ENCODE measurements around the gene FLII. TPM values are rescaled to one million over a fixed set of nuclear protein-coding genes. Genes with fewer than 3 reads are reported as not detected.

FLII gene
- total and polyA plus RNA-seq, 2 donors (not counting 3 experiments of a cell fraction or from before 2014, with no cell fraction given), result 397 to 582 TPM

- no peaks in the 10 kb centered on the region for H4K20me1 ChIP-seq (replicated peaks; ENCODE audit: control insufficient read depth, extremely low read depth, insufficient read depth, low read length)
- CTCF ChIA-PET, result no interaction called here
- H3K9me1 ChIP-seq (replicated peaks; ENCODE audit: control insufficient read depth, extremely low read depth, insufficient read depth, low read length), result no peaks in the 10 kb centered on the region
- intact Hi-C loops (cut with micrococcal nuclease), result no loop called here
- DNase-seq (ENCODE audit: low read depth, low spot score), result no peak
- no peak overlapping the region for H2AFZ ChIP-seq (ENCODE audit: low read depth, low read length)
- BruUV-seq (replicated peaks), result no TSS peak
- H3K27ac ChIP-seq (ENCODE audit: insufficient read depth, low read depth, low read length), result no peak overlapping the region
- POLR2A ChIA-PET, result interaction anchor here (0.6 kb wide), 1 partner anchor 13 kb away, joined by 3 read pairs; no protein-coding TSS in a partner anchor
- H3K36me3 ChIP-seq (ENCODE audit: control insufficient read depth in 2 of 2, extremely low read depth in 1 of 2, insufficient read depth in 2 of 2, low read length in 2 of 2), result peaks cover 27 to 47% of the 10 kb centered on the region in 2 experiments
- no peaks in the 10 kb centered on the region for H3K4me1 ChIP-seq (ENCODE audit: control insufficient read depth, extremely low read depth, insufficient read depth, low read length)
- no peak for FAIRE-seq
- no peak overlapping the region for H3K4me2 ChIP-seq (ENCODE audit: insufficient read depth, low read length)
- H3K79me2 ChIP-seq (ENCODE audit: control insufficient read depth, insufficient read depth, low read length), result no peaks in the 10 kb centered on the region
- no peaks in the 10 kb centered on the region for H3K27me3 ChIP-seq (ENCODE audit: control insufficient read depth in 2 of 2, insufficient read depth in 2 of 2, low read length in 2 of 2)
- H3K9me3 ChIP-seq (replicated peaks; ENCODE audit: control insufficient read depth, insufficient read depth, low read length), result no peaks in the 10 kb centered on the region
- dilution Hi-C loops (cut with MboI; ENCODE audit: extremely low pct_ligation_motif_present, low sequenced_read_pairs), result no loop called here
- H3K9ac ChIP-seq (replicated peaks; ENCODE audit: extremely low read depth, insufficient read depth, low read length), result no peak overlapping the region
- H3K4me3 ChIP-seq (replicated peaks in 1 of 3; ENCODE audit: insufficient read depth in 1 of 3, low read depth in 1 of 3, low read length in 3 of 3), result no peak overlapping the region
- TF ChIP-seq JUN (IDR thresholded peaks at IDR 0.05; ENCODE audit: borderline replicate concordance, insufficient read depth, insufficient read length, low read depth), result no peak
- no peak for TF ChIP-seq CTCF (IDR thresholded peaks at IDR 0.05; ENCODE audit: extremely low read depth in 1 of 2, insufficient read depth in 1 of 2, low read depth in 1 of 2, low read length in 2 of 2)
- TF ChIP-seq POLR2AphosphoS5 (IDR thresholded peaks at IDR 0.05; ENCODE audit: insufficient read depth, low read depth, low read length), result no peak
- no peak for TF ChIP-seq MAX (IDR thresholded peaks at IDR 0.05; ENCODE audit: insufficient read depth, insufficient read length)
- TF ChIP-seq MYC (IDR thresholded peaks at IDR 0.05; ENCODE audit: low read depth, low read length), result no peak
- TF ChIP-seq GATA2 (IDR thresholded peaks at IDR 0.05; ENCODE audit: insufficient read depth, insufficient read length, low read depth, low read length), result no peak
- TF ChIP-seq EZH2 (IDR thresholded peaks at IDR 0.05; ENCODE audit: borderline replicate concordance, low read depth, low read length, severe bottlenecking), result no peak
- no peak for TF ChIP-seq POLR2A (IDR thresholded peaks at IDR 0.05; ENCODE audit: low read depth, low read length)
- no peak for TF ChIP-seq FOS (IDR thresholded peaks at IDR 0.05; ENCODE audit: borderline replicate concordance, insufficient read depth, low read length)
Observed at GRCh38 chr17:18278867-18279266, 20.3 kb upstream of the FLII start.

Data from endothelial cell of umbilical vein (primary cell).